ENCODE measurements around the gene STRIP1. TPM values are rescaled to one million over a fixed set of nuclear protein-coding genes. Genes with fewer than 3 reads are reported as not detected.
"Not testable (repeated sequence)": the region's sequence is repeated elsewhere in the genome, so short reads cannot be mapped to it uniquely, and the experiment has no call there.

Gene STRIP1
- total RNA-seq, 1 donor from 2014 or later = 69.2 TPM

GRCh38 chr1:110024613-110025012 lies 9.8 kb upstream of the STRIP1 start:
- no peaks in the 10 kb centered on the region for H3K27me3 Mint-ChIP-seq
- no peak overlapping the region for H3K4me3 Mint-ChIP-seq
- no peaks in the 10 kb centered on the region for H3K9me3 Mint-ChIP-seq
- DNase-seq (ENCODE audit: extremely low spot score, unreplicated experiment) = no peak
- TF ChIP-seq, protein P1, sequence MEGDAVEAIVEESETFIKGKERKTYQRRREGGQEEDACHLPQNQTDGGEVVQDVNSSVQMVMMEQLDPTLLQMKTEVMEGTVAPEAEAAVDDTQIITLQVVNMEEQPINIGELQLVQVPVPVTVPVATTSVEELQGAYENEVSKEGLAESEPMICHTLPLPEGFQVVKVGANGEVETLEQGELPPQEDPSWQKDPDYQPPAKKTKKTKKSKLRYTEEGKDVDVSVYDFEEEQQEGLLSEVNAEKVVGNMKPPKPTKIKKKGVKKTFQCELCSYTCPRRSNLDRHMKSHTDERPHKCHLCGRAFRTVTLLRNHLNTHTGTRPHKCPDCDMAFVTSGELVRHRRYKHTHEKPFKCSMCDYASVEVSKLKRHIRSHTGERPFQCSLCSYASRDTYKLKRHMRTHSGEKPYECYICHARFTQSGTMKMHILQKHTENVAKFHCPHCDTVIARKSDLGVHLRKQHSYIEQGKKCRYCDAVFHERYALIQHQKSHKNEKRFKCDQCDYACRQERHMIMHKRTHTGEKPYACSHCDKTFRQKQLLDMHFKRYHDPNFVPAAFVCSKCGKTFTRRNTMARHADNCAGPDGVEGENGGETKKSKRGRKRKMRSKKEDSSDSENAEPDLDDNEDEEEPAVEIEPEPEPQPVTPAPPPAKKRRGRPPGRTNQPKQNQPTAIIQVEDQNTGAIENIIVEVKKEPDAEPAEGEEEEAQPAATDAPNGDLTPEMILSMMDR (conservative IDR thresholded peaks at IDR 0.05) = no peak
- peaks cover 2% of the 10 kb centered on the region for H3K4me1 Mint-ChIP-seq (ENCODE audit: unreplicated experiment)
- H3K36me3 Mint-ChIP-seq = peaks cover 31% of the 10 kb centered on the region
- H3K27ac Mint-ChIP-seq = no peak overlapping the region

- H3K36me3 Mint-ChIP-seq; H3K9me3 Mint-ChIP-seq; H3K27me3 Mint-ChIP-seq; DNase-seq (ENCODE audit: extremely low spot score, unreplicated experiment): not testable (repeated sequence)
- Mint-ChIP-seq H3K4me1 (ENCODE audit: unreplicated experiment) (peaks cover 26% of the 10 kb centered on the region), H3K27ac (peak overlapping the region; percentile 78), H3K4me3 (peak overlapping the region; percentile 17)
Observed at GRCh38 chr1:110030687-110031086, 3.7 kb upstream of the STRIP1 start.

GRCh38 chr1:110032327-110032726 lies 2.1 kb upstream of the STRIP1 start:
- Mint-ChIP-seq H3K27ac (no peak overlapping the region), H3K36me3 (peaks cover 5% of the 10 kb centered on the region), H3K9me3 (no peaks in the 10 kb centered on the region), H3K27me3 (no peaks in the 10 kb centered on the region), H3K4me3 (peak overlapping the region; percentile 8), H3K4me1 (ENCODE audit: unreplicated experiment) (peaks cover 28% of the 10 kb centered on the region)
- TF ChIP-seq, protein P1 (conservative IDR thresholded peaks at IDR 0.05) = no peak
- DNase-seq (ENCODE audit: extremely low spot score, unreplicated experiment) = no peak

- Mint-ChIP-seq H3K4me1 (ENCODE audit: unreplicated experiment) (peaks cover 28% of the 10 kb centered on the region), H3K4me3 (peak overlapping the region; percentile 96), H3K36me3 (peaks cover 9% of the 10 kb centered on the region), H3K9me3 (no peaks in the 10 kb centered on the region), H3K27ac (peak overlapping the region; percentile 93), H3K27me3 (no peaks in the 10 kb centered on the region)
- TF ChIP-seq, protein P1 (conservative IDR thresholded peaks at IDR 0.05) = no peak
- no peak for DNase-seq (ENCODE audit: extremely low spot score, unreplicated experiment)
Observed at GRCh38 chr1:110033421-110033820, 1.0 kb upstream of the STRIP1 start.

GRCh38 chr1:110034040-110034450 lies 379 bp upstream of the STRIP1 start:
- peaks cover 28% of the 10 kb centered on the region for H3K4me1 Mint-ChIP-seq (ENCODE audit: unreplicated experiment)
- peaks cover 14% of the 10 kb centered on the region for H3K36me3 Mint-ChIP-seq
- peak overlapping the region; percentile 93 for H3K27ac Mint-ChIP-seq
- DNase-seq (ENCODE audit: extremely low spot score, unreplicated experiment) = no peak
- H3K27me3 Mint-ChIP-seq = no peaks in the 10 kb centered on the region
- peak overlapping the region; percentile 96 for H3K4me3 Mint-ChIP-seq
- TF ChIP-seq, protein P1 (conservative IDR thresholded peaks at IDR 0.05) = no peak
- H3K9me3 Mint-ChIP-seq = no peaks in the 10 kb centered on the region

- H3K4me1 Mint-ChIP-seq (ENCODE audit: unreplicated experiment) = peaks cover 24% of the 10 kb centered on the region
- TF ChIP-seq, protein P1 (conservative IDR thresholded peaks at IDR 0.05) = no peak
- H3K36me3 Mint-ChIP-seq = peaks cover 18% of the 10 kb centered on the region
- DNase-seq (ENCODE audit: extremely low spot score, unreplicated experiment) = no peak
- H3K4me3 Mint-ChIP-seq = peak overlapping the region; percentile 98
- H3K27ac Mint-ChIP-seq = peak overlapping the region; percentile 79
- no peaks in the 10 kb centered on the region for H3K9me3 Mint-ChIP-seq
- H3K27me3 Mint-ChIP-seq = no peaks in the 10 kb centered on the region
Observed at GRCh38 chr1:110035236-110035752, 870 bp downstream of the STRIP1 start.
